OCI-M1 (cell line): ENCODE measurements around the gene SCN4A.
A peak's percentile ranks its signal among the peaks of the same experiment; 100 is the strongest.

Experiments
- DNase-seq: peaks from one replicate; lab custom pipeline; 2025; lab: John Stamatoyannopoulos, UW

Gene SCN4A

DNA sequence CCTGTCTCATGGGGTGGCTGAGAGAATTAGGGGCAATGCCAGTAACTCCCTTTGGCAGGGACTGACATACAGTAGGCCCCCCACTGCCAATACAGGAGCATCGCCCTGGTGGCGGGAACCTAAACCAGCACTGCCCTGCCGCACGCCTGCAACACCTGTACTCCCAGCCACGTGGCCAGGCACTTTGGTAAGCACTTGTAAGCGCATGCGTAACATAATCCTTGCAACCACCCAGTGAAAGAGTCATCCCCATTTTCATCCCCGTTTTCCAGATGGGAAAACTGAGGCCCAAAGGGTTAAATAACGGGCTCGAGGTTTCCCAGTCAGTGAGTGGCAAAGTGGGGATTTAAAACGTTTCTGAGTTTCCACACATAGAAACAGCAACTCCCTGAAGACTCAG, 17.5 kb downstream of the SCN4A start:
- no peak for DNase-seq

DNA sequence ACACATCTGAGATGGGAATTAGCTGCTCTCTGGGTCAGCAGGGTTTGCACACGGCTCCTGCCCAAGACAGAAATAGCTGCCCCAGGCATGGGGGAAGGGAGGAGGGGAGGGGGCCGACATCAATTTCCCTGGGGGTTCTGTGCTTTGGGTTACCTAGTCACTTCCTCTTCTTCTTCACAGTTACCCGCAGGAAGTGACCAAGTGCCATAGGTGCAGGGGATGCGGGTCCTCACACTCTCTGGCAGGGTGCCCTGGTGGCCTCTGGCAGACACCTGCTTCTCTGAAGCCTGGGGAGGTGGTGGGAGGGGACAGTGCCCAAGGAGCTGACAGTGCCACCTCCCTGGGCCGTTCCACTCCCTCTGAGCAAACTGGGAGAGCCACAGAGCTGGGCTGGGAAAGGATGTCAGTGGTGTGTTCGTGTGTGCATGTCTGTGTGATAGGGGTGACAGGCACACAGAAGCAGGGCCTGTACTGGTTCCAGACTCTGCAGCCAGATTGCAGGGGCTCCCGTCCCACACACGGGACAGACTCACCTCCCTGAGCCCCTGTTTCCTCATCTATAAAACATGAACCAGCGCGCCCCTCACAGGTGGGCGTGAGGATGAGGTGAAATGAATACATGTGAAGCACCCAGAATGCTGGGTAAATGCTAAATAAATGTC, 18.2 kb downstream of the SCN4A start:
- no peak for DNase-seq

DNA sequence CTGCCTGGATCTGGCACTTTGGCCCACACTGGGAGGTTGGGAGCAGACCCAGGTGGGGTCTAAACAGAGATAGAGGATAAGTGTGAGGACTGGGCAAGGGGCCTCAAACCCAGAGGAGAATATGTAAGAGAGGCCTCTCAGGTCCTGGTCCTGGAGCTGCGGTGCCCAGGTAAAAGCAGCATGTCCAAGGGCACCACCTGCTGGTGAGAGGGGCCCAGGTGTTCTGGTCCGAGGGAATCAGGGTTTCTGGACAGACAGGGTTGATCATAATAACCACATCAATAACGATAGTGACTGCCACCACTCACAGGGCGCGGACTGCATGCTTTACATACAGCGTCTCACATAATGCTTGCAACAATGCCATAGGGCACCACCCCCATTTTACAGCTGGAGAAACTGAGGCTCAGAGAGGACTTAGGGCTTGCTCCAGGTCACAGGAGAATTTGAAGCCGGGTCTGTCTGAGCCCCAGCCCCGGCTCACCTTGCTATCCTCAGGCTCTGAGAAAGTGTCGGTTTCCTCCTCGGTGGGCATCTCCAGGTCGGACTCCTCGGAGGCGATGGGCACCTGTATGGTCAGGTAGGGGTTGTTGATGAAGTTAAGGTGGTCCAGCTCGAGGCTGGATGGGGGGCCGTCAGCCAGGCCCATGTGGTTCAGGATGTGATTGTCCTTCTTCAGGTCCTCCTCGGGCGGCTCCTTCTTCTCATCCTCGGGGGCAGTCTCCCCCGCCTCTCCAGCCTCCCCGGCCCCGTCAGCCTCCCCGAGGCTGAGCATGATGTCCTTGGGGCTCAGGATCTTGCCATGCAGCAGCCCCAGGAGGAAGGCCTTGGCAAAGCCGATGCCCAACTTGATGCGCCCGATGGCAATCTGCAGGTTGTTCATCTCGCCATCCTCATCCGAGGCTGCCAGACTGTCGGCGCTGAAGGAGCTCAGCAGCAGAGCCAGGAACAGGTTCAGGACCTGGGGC, 21.5 kb downstream of the SCN4A start:
- no peak for DNase-seq

DNA sequence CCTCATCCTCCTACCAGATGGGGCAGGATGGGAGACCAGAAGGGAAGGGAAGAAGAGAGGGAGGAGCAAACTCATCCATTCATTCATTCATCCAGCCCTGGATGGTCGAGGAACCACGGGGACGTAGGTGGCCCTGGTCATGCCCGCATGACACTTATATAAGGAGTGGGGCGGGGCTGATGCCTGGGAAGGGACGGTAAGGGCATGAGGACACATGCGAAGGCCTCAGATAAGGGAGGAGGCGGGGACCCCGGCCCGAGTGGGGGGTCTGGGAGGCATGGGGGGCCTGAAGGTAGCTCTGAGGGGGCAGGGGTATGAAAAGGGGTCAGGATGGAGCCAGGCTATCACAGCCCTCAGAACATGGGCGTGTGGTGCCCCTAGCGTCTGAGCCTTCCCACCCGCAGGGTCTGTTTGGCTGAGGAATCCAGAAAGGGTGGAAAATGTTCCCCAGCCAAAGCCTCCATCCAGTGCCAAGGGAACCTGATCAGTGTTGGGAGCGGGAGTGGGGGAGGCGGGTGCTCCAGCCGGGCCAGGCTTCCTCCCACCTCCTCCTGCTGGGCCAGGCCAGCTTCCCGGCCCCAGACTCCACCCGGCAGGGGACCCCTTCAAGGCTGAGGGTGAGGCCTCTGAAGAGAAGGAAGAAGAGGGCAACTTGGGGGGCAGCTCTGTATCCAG, 23.0 kb downstream of the SCN4A start:
- DNase-seq: no peak

DNA sequence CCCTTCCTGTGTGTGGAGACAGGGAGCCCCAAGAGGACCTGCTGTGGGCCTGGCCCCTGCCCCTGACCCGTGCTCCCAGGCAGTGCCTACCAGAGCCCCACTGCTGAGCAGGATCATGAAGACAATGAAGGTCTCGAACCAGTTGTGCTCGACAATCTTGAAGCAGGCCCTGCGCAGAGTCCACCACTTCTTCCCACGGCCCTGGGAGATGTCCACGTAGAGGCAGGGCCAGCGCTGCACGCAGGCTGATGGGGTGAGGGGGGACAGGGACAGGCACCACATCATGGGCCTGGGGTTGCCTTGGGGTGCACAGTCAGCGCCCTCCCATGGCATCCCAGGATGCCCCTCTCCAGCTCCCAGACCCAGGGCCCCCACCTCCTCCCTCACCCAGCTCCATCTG, 24.2 kb downstream of the SCN4A start:
- no peak for DNase-seq

DNA sequence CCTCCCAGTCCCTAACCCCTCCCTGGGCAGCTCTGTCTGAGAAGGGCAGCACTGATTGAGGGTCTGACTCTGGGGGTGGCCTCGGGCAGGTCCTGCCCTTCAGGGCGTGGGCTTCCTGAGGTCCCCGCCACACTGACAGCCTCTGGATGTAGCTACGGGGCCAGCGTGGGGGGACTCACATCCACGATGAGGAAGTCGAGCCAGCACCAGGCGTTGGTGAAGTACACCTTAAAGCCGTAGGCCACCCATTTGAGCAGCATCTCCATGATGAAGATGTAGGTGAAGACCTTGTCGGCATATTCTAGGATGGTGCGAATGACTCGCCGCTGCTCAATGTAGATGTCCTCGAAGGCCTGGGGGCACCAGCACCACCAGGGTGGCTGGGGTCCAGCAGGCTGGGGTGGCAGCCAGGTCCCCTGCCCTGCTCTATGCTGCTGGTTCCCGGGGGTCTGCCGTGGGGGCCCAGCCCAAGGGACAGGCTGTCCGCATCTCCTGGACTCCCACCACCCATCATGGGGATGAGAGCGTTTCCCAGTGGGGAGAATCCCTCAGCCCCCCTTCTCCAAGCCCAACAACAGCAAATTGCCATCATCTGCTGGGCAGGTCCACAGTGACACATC, 24.9 kb downstream of the SCN4A start:
- no peak for DNase-seq

DNA sequence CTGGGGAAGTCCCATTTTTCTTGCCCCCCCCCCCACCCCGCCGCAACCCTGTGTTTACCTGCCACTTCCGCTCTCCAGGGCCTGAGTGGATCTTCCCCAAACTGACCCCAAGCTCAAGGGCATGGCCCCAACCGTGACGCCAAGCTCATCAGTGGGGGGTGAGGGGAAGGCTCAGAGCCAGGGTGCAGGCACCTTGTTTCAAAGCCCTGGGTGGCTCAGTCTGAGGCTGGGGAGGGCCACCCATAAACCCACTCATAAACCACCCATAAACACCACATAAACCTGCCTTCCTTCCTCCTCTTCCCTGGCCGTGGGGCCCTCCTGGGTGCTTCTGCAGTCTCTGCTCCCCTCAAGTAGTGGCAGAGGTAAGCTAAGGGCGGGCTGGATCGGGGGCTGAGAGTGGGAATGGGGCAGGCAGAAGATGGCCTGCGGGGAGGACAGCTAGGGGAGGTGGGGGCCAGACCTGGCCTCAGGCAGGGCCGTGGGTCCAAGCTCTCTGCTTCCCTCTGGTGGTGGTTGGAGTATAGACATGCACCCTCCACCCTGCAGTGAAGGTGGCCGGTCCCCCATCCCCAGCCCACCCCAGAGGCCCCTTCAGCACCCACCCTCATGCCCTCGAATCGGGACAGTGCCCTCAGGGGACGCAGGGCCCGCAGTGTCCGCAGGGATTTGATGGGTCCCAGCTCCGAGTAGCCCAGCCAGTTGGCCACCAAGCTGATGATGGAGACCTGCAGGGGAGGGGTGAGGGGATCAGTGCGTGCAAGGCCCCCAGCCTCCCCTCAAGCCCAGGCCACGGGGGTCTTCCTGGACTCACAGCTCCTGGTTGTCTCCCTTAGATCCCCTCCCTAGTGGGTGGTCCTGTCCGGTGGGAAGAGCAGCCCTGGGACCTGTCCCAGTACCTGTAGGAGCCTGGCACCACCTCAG, 26.0 kb downstream of the SCN4A start:
- peak; percentile 69 for DNase-seq

DNA sequence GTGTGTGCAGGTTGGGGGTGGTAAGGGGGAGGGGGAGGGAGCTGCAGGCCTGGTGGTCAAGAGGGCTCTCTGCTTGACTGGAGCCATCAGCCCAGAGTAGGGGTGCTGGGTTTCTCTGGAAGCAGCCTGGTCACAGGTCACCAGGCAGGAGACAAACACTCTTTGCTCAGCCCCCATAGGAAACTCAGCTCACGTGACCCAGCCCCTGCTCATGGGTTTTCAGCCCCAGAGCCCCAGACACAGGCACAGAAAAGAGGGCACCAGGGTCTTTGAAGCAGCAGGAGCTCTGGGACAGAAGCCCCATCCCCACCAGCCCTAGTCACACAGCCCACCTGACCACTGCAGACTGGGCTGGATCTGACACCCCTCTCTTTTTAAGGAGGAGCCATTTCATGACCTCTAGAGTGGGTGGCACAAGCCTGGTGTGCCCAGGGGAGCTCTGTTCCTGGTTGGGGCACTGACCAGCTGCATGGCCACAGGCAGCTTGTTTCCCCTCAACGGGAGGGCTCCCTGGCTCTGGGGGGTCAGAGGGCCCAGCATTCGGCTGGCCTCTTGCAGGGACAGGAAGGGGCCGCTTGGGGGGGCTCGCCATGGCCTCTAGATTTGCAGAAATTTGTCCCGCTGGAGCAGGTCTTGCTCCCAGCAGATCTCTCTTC, 26.8 kb downstream of the SCN4A start:
- no peak for DNase-seq

DNA sequence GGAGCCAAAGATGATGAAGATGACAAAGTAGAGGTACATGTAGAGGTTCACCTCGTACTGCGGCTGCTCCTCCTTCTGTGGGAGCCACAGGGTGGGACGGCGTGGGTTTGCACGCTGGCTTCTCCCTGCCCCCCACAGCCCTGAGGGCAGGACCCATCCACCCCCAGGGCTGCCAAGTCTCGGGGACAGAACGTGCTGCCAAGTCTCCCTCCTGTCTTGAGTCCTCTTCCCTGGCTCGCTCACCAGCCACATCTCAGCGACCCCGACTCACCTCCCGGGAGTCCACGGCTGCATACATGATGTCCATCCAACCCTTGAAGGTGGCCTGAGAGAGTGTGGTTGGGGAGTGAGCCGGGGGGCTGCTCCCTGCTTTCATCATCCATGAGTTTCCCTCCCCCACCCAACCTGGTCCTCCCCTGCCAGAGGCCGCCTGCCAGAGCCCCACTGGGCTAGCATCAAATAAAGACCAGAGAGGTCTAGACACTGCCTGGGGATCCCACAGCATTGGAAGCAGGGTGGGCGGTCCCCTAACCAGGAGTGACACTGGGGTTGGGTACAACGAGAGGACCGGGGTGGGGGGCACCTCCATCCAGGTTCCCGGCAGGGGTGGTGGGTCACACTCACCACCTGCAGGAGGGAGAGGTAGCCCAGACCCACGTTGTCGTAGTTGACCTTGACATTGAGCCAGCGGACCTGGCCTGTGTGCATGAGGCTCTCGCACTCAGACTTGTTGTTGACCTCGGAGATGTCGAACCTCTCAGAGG, 27.8 kb downstream of the SCN4A start:
- DNase-seq: no peak

DNA sequence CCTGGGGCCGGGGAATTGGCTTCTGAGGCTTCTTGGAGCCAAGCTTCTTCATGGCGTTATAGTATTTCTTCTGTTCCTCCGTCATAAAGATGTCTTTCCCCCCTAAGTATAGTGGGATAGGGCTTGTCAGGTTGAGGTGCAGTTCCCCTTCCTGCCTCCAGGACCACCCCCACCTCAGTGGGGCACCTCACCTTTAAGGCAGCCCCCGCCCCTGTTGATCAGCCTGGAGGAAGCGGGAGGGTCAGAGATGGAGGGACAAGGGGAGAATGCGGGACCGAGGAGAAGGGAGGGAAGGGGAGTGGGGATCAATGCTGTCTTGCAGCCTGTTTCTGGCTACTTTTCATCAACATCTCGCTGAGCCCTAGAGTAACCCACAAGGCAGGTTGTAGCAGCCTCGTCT, 29.0 kb downstream of the SCN4A start:
- no peak for DNase-seq

DNA sequence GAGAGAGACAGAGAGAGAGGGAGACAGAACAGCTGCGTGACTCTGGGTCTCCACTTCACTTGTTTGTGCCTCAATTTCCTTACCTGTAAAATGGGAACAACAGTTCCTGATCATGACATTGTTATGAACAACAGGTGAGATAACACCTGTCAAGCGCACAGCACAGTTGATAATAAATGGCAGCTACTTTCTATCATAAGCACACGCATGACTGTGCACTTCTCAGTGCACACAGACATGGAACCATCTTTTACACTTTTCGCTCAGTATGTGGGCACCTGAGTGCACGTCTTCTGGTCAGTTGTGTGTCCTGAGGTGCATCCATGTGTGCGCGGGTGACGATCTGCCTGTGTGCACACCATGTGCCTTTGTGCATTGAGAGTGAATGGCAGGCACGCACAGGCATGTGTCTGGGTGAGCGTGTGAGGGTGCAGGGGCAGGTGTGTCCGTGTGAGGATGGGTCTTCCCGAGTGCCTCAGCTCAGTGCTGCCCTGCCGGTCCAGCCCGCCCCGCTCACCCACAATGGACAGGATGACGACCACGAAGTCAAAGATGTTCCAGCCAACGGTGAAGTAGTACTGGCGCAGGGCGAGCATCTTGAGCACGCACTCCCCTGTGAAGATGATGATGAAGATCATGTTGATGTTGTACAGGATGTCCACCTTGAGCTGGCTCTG, 30.3 kb downstream of the SCN4A start:
- no peak for DNase-seq

DNA sequence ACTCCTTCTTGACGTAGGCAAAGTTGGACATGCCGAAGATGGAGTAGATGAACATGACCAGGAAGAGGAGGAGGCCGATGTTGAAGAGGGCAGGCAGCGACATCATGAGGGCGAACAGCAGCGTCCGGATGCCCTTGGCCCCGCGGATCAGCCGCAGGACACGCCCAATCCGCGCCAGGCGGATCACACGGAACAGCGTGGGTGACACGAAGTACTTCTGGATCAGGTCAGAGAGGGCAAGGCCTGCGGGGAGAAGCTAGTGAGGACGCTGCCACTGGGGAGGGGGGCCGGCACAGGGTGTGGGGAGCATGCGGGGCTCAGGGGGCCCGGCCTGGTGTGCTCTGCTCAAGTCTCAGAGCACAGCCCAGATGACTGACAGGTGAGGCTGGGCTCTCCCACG, 31.0 kb downstream of the SCN4A start:
- no peak for DNase-seq

DNA sequence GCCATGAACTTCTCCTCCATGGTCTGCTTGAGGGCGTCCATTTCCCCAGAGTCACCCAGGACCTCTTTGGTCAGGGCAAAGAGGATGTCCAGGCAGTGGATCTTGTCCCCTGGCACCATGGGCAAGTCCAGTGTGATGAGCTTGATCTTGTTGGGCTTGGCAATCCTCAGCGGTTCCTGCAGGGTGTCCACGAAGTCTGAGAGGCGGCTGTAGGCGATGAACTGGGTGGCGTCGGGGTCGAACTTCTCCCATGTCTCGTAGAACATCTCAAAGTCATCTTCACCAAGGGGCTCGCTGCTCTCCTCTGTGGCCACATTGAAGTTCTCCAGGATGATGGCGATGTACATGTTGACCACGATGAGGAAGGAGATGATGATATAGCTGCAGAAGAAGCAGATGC, 31.6 kb downstream of the SCN4A start:
- no peak for DNase-seq

DNA sequence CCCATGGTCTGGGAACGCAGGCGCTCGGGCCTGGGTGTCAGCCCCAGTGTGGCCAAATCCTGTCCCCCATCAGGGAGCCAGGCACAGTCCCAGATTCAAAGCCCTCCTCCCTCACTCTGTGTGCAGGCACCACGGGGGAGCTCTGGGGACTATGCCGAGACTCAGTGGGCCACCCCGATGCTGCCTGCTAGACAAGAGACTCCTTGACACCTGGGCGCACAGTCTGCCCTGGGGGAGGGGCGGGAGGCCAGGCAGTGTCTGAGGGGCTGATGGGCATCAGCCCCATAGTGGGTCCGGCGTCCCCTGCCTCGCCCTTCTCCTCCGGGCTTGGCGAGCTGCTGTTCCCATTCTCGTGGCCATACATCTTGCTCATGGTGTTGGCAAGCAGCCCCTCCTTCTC, 32.1 kb downstream of the SCN4A start:
- no peak for DNase-seq

DNA sequence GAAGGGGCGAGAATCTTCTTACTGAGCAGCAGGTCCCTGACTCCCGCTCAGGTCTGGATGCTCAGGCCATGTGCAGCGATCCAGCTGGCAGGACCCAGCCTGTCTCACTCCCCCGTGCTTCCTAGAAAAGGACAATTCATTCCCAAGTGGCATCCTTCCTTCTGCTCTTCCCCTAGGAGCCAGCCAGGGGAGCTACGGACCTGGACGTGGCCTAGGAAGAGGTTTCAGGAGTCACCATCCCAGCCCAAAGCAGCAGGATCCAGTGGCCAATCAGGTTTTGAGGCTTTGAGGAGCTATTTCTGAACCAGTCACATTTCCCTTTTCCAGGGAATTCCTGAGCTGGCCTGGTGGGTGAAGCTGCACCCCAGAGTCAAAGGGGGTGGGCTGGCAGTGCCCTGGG, 32.8 kb downstream of the SCN4A start:
- DNase-seq: no peak

DNA sequence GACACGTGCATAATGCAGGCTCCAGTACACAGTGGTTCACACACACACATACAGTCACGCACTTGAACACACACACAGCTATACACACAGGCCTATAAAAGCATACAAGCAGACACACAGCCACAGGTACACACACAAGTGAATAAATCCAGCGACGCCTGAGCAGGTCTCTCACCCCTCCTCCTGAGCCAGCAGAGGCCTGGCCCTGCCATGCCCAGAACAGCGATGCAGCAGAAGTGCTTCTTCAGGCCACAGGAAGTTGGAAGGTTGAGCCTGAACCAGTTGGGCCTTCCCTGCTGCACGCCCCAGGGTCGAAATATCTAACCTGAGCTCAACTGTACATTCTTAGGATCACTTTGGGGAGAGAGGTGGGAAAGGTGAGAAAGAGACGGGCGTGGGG, 33.3 kb downstream of the SCN4A start:
- DNase-seq: no peak

DNA sequence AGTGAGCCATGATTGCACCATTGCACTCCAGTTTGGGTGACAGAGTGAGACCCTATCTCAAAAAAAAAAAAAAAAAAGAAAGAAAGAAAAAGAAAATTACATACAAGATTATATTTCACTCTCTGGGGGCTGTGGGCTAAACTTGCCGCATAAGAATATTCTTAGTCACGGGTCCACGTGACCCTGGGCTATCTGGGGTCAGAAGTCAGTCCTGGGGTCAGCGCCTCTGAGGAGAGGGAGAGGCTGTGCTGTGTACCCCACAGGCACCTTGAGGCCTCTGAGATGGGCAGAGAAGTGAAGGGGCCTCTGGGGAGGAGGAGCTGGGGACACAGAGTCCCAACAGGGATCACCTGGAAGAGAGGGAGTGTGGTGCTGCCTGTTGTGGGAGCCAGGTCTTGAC, 34.8 kb downstream of the SCN4A start:
- no peak for DNase-seq

DNA sequence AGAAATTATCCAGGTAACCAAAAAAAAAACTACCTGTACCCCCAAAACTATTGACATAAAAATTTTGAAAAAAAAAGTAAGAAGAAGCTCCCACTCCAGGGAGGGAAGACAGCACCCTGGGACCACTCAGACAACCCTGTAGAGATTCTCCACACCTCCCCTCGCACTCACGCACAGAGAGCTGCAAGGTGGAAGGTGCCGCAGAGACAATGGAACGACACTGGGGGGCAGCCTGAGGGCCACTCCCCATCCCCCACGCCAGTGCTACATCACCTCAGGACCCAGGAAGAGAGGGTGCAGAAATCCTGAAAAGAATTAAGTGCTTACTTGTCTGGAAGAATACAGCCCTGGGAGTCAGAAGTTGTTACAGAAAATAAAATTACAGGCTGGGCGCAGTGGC, 35.4 kb downstream of the SCN4A start:
- no peak for DNase-seq
